ENCODE measurements around the gene ABCC8. TPM values are rescaled to one million over a fixed set of nuclear protein-coding genes. Genes with fewer than 3 reads are reported as not detected.

Gene ABCC8
- total RNA-seq (2022) (0.09 TPM in 1 of 2 replicates, not detected in the other), Bru-seq, nascent RNA (percentile 1 among the genes with signal in this experiment), BruChase-seq, experiment 1, labeled RNA remaining after a 2-hour chase (percentile 8 among the genes with signal in this experiment), BruChase-seq, experiment 2, labeled RNA remaining after a 6-hour chase (percentile 7 among the genes with signal in this experiment)
- long read RNA-seq, result 0 reads

DNA sequence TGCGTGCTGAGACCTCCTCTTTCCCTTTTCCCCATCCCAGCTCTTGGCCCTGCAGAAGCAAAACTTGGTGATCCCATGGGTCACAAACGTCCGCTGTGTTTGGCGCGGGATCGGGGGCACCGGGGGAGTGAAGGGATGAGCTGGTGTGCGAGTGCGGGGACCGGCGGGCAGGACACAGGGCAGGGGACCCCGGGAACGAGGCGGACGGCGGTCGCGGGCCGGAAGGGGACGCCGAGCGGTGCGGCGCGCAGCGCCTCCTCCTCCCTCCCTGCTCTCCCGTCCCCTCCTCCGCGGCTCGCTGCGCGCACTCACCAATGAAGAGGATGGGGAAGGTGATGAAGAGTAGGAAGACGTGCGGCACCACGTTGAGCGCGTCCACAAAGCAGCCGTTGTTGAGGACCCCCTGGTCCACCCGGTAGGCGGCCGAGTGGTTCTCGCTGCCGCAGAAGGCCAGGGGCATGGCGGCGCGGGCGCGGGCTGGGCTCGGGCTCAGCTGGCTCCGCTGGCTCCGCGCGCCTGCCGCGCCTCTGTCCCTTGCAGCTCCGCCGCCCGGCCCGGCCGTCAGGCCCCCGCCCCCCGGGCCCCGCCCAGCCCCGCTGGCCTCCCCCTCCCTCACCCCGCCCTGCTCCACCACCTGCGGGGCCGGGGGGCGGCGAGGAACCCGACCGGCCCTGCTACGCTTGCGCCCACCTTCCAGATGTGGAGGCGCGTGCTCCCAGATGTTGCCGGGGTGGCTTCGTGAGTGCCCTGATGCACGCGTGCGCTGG is at the start of gene ABCC8:
Gene ABCC8 (minus strand): TSS at position 529 of the 767 bp plus-strand sequence. CDS start 69 bp downstream, at position 460.
- Mint-ChIP-seq H3K4me1 (ENCODE audit: low read depth, unreplicated experiment) (no peaks in the 10 kb centered on the region), H3K9me3 (ENCODE audit: unreplicated experiment) (no peaks in the 10 kb centered on the region), H3K36me3 (ENCODE audit: insufficient read depth, unreplicated experiment) (no peaks in the 10 kb centered on the region), H3K27ac (ENCODE audit: unreplicated experiment) (no peak within 1 kb of the TSS), H3K27me3 (ENCODE audit: insufficient read depth, unreplicated experiment) (peaks cover 22% of the 10 kb centered on the region), H3K4me3 (ENCODE audit: unreplicated experiment) (peak within 1 kb of the TSS; percentile 71)
- Histone ChIP-seq H3K9me3 (no peaks in the 10 kb centered on the region), H3K36me3 (ENCODE audit: control insufficient read depth, insufficient read depth, low read length) (no peaks in the 10 kb centered on the region), H3K4me1 (0 out of 2 replicates have a peak, but pooled peaks cover 3% of the 10 kb centered on the region), H3K4me3 (ENCODE audit: low read depth, low read length) (peak within 1 kb of the TSS; percentile 35), H3K27me3 (replicated peaks; ENCODE audit: control insufficient read depth, insufficient read depth, low read length) (peaks cover 6% of the 10 kb centered on the region)
- ChIA-PET POLR2A (no interaction called here), CTCF (no interaction called here)
- intact Hi-C loops (cut with micrococcal nuclease; ENCODE audit: unreplicated experiment), result no loop called here
- DNase-seq, result no peak
- BruUV-seq (replicated peaks), result no TSS peak
- TF ChIP-seq, protein P1, sequence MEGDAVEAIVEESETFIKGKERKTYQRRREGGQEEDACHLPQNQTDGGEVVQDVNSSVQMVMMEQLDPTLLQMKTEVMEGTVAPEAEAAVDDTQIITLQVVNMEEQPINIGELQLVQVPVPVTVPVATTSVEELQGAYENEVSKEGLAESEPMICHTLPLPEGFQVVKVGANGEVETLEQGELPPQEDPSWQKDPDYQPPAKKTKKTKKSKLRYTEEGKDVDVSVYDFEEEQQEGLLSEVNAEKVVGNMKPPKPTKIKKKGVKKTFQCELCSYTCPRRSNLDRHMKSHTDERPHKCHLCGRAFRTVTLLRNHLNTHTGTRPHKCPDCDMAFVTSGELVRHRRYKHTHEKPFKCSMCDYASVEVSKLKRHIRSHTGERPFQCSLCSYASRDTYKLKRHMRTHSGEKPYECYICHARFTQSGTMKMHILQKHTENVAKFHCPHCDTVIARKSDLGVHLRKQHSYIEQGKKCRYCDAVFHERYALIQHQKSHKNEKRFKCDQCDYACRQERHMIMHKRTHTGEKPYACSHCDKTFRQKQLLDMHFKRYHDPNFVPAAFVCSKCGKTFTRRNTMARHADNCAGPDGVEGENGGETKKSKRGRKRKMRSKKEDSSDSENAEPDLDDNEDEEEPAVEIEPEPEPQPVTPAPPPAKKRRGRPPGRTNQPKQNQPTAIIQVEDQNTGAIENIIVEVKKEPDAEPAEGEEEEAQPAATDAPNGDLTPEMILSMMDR (IDR thresholded peaks at IDR 0.05; ENCODE audit: insufficient read depth in 1 of 2, low read depth in 1 of 2, low read length in 1 of 2, severe bottlenecking in 1 of 2, unreplicated experiment in 1 of 2), result no peak

DNA sequence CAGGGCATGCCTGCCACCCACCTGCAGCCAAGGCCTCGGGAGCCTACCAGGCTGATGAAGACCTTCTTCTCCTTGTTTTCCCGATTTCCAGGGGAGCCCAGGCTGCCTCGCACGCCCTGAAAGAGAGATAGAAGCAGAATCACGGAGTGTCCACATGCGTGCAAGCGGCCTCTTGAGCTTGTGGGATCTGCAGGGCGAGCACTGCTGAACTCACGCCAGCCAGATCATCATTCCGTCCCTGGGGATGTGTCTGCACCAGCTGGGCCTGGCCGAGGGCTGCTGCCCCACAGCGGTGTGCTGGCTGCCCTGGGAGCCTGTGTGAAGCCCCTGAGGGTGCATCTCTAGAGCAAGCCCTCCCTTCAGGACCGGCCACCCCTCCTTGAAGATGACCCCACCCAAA is 49.7 kb upstream of the ABCC8 start:
- H3K4me1 Mint-ChIP-seq (ENCODE audit: low read depth, unreplicated experiment), result no peaks in the 10 kb centered on the region
- TF ChIP-seq, protein P1 (IDR thresholded peaks at IDR 0.05; ENCODE audit: insufficient read depth in 1 of 2, low read depth in 1 of 2, low read length in 1 of 2, severe bottlenecking in 1 of 2, unreplicated experiment in 1 of 2), result no peak
- no peak overlapping the region for H3K27ac Mint-ChIP-seq (ENCODE audit: unreplicated experiment)
- peaks cover 14% of the 10 kb centered on the region for H3K4me1 ChIP-seq
- H3K4me3 ChIP-seq (ENCODE audit: low read depth, low read length), result no peak overlapping the region
- peaks cover 15% of the 10 kb centered on the region for H3K36me3 ChIP-seq (ENCODE audit: control insufficient read depth, insufficient read depth, low read length)
- no peaks in the 10 kb centered on the region for H3K9me3 ChIP-seq
- POLR2A ChIA-PET, result no interaction called here
- CTCF ChIA-PET, result interaction anchor here (1.5 kb wide), 1 partner anchor 142 kb away, joined by 4 read pairs; no protein-coding TSS in a partner anchor
- H3K4me3 Mint-ChIP-seq (ENCODE audit: unreplicated experiment), result no peak overlapping the region
- H3K9me3 Mint-ChIP-seq (ENCODE audit: unreplicated experiment), result no peaks in the 10 kb centered on the region
- no peak for DNase-seq
- no TSS peak for BruUV-seq (replicated peaks)
- no peaks in the 10 kb centered on the region for H3K27me3 ChIP-seq (replicated peaks; ENCODE audit: control insufficient read depth, insufficient read depth, low read length)
- intact Hi-C loops (cut with micrococcal nuclease; ENCODE audit: unreplicated experiment), result no loop called here
- no peaks in the 10 kb centered on the region for H3K27me3 Mint-ChIP-seq (ENCODE audit: insufficient read depth, unreplicated experiment)
- H3K36me3 Mint-ChIP-seq (ENCODE audit: insufficient read depth, unreplicated experiment), result peaks cover 80% of the 10 kb centered on the region

DNA sequence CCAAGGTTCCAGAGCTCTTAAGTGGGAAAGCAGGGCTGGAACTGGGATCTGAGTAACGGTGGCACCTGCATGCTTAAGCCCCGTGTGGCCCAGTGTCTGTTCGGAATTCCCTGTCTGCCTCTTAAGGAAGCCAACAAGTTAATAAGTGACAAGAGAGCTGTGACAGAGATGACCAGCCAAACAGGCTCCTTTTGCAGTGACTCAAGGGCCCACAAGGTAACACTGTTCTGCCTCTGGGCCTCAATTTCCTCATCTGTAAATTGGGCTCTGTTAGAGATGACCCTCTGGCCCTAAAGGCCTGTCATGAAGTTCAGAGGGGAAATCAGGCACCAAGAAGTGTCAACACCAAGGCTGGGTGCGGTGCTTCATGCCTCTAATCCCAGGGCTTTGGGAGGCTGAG is 48.9 kb upstream of the ABCC8 start:
- H3K36me3 Mint-ChIP-seq (ENCODE audit: insufficient read depth, unreplicated experiment), result peaks cover 82% of the 10 kb centered on the region
- H3K4me3 Mint-ChIP-seq (ENCODE audit: unreplicated experiment), result no peak overlapping the region
- no peaks in the 10 kb centered on the region for H3K27me3 Mint-ChIP-seq (ENCODE audit: insufficient read depth, unreplicated experiment)
- DNase-seq, result no peak
- TF ChIP-seq, protein P1 (IDR thresholded peaks at IDR 0.05; ENCODE audit: insufficient read depth in 1 of 2, low read depth in 1 of 2, low read length in 1 of 2, severe bottlenecking in 1 of 2, unreplicated experiment in 1 of 2), result no peak
- H3K36me3 ChIP-seq (ENCODE audit: control insufficient read depth, insufficient read depth, low read length), result peaks cover 17% of the 10 kb centered on the region
- POLR2A ChIA-PET, result interaction anchor here (1.2 kb wide), 1 partner anchor 18 kb away, joined by 3 read pairs; no protein-coding TSS in a partner anchor
- CTCF ChIA-PET, result interaction anchor here (0.6 to 1.5 kb wide), 2 partner anchors 18 to 142 kb away, joined by 4 read pairs; partner anchors contain the start of gene USH1C
- H3K4me1 ChIP-seq, result peaks cover 6% of the 10 kb centered on the region
- no peaks in the 10 kb centered on the region for H3K9me3 Mint-ChIP-seq (ENCODE audit: unreplicated experiment)
- H3K4me1 Mint-ChIP-seq (ENCODE audit: low read depth, unreplicated experiment), result no peaks in the 10 kb centered on the region
- intact Hi-C loops (cut with micrococcal nuclease; ENCODE audit: unreplicated experiment), result no loop called here
- H3K27ac Mint-ChIP-seq (ENCODE audit: unreplicated experiment), result no peak overlapping the region
- no peaks in the 10 kb centered on the region for H3K27me3 ChIP-seq (replicated peaks; ENCODE audit: control insufficient read depth, insufficient read depth, low read length)
- no peak overlapping the region for H3K4me3 ChIP-seq (ENCODE audit: low read depth, low read length)
- no peaks in the 10 kb centered on the region for H3K9me3 ChIP-seq
- BruUV-seq (replicated peaks), result no TSS peak

All from Caco-2 (cell line).